Measurements from ENCODE around the gene HS6ST3.

DNA sequence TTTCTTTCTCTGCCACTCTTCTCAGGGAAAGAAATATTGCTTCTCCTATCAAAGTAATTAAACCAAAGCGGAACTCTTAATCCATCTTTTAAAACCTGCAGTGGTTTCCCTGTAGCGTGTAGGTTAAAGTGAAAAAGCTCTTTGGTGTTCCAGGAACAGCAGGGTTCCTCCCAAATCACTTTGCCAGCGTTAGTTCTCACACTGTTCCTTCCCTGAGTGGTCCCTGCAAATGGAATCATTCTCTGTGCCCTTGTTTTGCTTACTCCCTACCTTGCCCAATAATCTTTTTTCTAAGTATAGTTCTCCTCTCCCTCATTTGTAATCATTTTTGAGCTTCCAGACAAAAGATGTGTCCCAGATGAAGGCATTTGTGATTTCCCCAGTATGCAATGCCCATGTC is 207.5 kb downstream of the HS6ST3 start:
- TF ChIP-seq POLR2A (IDR thresholded peaks at IDR 0.05; ENCODE audit: low read depth, low read length) (no peak), CTCF (IDR thresholded peaks at IDR 0.05; ENCODE audit: extremely low read depth in 1 of 2, insufficient read depth in 1 of 2, low read depth in 1 of 2, low read length in 2 of 2) (no peak), POLR2AphosphoS5 (IDR thresholded peaks at IDR 0.05; ENCODE audit: insufficient read depth, low read depth, low read length) (no peak), EZH2 (IDR thresholded peaks at IDR 0.05; ENCODE audit: borderline replicate concordance, low read depth, low read length, severe bottlenecking) (no peak), MAX (IDR thresholded peaks at IDR 0.05; ENCODE audit: insufficient read depth, insufficient read length) (no peak), JUN (IDR thresholded peaks at IDR 0.05; ENCODE audit: borderline replicate concordance, insufficient read depth, insufficient read length, low read depth) (no peak), FOS (IDR thresholded peaks at IDR 0.05; ENCODE audit: borderline replicate concordance, insufficient read depth, low read length) (no peak), MYC (IDR thresholded peaks at IDR 0.05; ENCODE audit: low read depth, low read length) (no peak), GATA2 (IDR thresholded peaks at IDR 0.05; ENCODE audit: insufficient read depth, insufficient read length, low read depth, low read length) (no peak)

All from endothelial cell of umbilical vein (primary cell).